Measurements from ENCODE around the gene CDYL2.

DNA sequence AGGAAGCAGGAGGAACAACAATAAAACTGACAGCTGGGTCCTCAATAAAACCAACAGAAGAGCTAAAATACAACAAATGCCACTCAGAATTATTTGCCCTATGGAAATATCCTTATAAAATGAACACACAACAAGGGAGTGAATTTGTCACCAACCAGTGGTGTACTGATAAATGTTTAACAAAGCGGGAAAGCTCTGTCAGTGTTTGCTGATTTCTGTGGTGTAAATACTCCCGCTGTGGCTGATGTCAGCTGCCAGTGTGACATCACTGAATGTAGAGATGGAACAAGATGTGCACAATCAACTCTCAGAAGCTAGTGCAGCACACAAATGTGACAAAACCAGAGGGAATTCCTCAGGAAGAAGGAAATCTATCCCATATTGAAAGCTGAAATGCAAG lies 51.9 kb downstream of the CDYL2 start:
- TF ChIP-seq, protein P1, sequence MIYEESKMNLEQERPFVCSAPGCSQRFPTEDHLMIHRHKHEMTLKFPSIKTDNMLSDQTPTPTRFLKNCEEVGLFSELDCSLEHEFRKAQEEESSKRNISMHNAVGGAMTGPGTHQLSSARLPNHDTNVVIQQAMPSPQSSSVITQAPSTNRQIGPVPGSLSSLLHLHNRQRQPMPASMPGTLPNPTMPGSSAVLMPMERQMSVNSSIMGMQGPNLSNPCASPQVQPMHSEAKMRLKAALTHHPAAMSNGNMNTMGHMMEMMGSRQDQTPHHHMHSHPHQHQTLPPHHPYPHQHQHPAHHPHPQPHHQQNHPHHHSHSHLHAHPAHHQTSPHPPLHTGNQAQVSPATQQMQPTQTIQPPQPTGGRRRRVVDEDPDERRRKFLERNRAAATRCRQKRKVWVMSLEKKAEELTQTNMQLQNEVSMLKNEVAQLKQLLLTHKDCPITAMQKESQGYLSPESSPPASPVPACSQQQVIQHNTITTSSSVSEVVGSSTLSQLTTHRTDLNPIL (CRISPR knock-in tag; IDR thresholded peaks at IDR 0.05; ENCODE audit: low read depth), result no peak
- TF ChIP-seq TCF4 (CRISPR knock-in tag; IDR thresholded peaks at IDR 0.05; ENCODE audit: borderline replicate concordance) (no peak), RARB (CRISPR knock-in tag; IDR thresholded peaks at IDR 0.05) (no peak), ARNTL (CRISPR knock-in tag; IDR thresholded peaks at IDR 0.05; ENCODE audit: borderline replicate concordance, low read depth) (no peak), ESRRG (CRISPR knock-in tag; IDR thresholded peaks at IDR 0.05) (no peak), TOX (CRISPR knock-in tag; IDR thresholded peaks at IDR 0.05; ENCODE audit: borderline replicate concordance) (no peak), TSHZ2 (CRISPR knock-in tag; IDR thresholded peaks at IDR 0.05) (no peak), ZFP3 (CRISPR knock-in tag; IDR thresholded peaks at IDR 0.05) (no peak), PPARA (CRISPR knock-in tag; IDR thresholded peaks at IDR 0.05; ENCODE audit: borderline replicate concordance) (no peak), ZC3H10 (CRISPR knock-in tag; IDR thresholded peaks at IDR 0.05) (no peak)
- TF ChIP-seq, protein P2, sequence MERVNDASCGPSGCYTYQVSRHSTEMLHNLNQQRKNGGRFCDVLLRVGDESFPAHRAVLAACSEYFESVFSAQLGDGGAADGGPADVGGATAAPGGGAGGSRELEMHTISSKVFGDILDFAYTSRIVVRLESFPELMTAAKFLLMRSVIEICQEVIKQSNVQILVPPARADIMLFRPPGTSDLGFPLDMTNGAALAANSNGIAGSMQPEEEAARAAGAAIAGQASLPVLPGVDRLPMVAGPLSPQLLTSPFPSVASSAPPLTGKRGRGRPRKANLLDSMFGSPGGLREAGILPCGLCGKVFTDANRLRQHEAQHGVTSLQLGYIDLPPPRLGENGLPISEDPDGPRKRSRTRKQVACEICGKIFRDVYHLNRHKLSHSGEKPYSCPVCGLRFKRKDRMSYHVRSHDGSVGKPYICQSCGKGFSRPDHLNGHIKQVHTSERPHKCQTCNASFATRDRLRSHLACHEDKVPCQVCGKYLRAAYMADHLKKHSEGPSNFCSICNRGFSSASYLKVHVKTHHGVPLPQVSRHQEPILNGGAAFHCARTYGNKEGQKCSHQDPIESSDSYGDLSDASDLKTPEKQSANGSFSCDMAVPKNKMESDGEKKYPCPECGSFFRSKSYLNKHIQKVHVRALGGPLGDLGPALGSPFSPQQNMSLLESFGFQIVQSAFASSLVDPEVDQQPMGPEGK (CRISPR knock-in tag; IDR thresholded peaks at IDR 0.05; ENCODE audit: borderline replicate concordance), result no peak

All from SK-N-SH treated with all-trans-retinoic acid at 6 μM for 48 hours (cell line).